ENCODE measurements around the gene AP2A2. TPM values are rescaled to one million over a fixed set of nuclear protein-coding genes. Genes with fewer than 3 reads are reported as not detected.

Gene AP2A2
- total RNA-seq, 1 donor: 50.7 TPM

- no peak overlapping the region for H3K27ac ChIP-seq (ENCODE audit: low read depth, low read length)
- H3K27me3 ChIP-seq (ENCODE audit: insufficient read depth, low read length): peaks cover 3% of the 10 kb centered on the region
- H2AFZ ChIP-seq (ENCODE audit: low read length): no peak overlapping the region
- no peak overlapping the region for H3K4me3 ChIP-seq (ENCODE audit: insufficient read depth, low read length)
- peaks cover 10% of the 10 kb centered on the region for H3K4me1 ChIP-seq (ENCODE audit: insufficient read depth, low read length)
- no peaks in the 10 kb centered on the region for H3K36me3 ChIP-seq (ENCODE audit: insufficient read depth, low read length)
- no peaks in the 10 kb centered on the region for H3K79me2 ChIP-seq (ENCODE audit: insufficient read depth, low read length)
- TF ChIP-seq CTCF (IDR thresholded peaks at IDR 0.05; ENCODE audit: extremely low read depth, low read depth, low read length): no peak
- H4K20me1 ChIP-seq (ENCODE audit: insufficient read depth, low read length): no peaks in the 10 kb centered on the region
- no peaks in the 10 kb centered on the region for H3K9me3 ChIP-seq (ENCODE audit: low read depth, low read length)
- DNase-seq (ENCODE audit: insufficient read length, low spot score, missing footprints): peak; percentile 70
- no peak overlapping the region for H3K4me2 ChIP-seq (ENCODE audit: insufficient read depth, low read length)
Observed at GRCh38 chr11:1055990-1056771, 130.5 kb downstream of the AP2A2 start.

- H3K4me2 ChIP-seq (ENCODE audit: insufficient read depth, low read length): no peak overlapping the region
- peaks cover 3% of the 10 kb centered on the region for H3K27me3 ChIP-seq (ENCODE audit: insufficient read depth, low read length)
- no peak for TF ChIP-seq CTCF (IDR thresholded peaks at IDR 0.05; ENCODE audit: extremely low read depth, low read depth, low read length)
- no peaks in the 10 kb centered on the region for H3K36me3 ChIP-seq (ENCODE audit: insufficient read depth, low read length)
- H2AFZ ChIP-seq (ENCODE audit: low read length): no peak overlapping the region
- H3K4me3 ChIP-seq (ENCODE audit: insufficient read depth, low read length): no peak overlapping the region
- no peak overlapping the region for H3K27ac ChIP-seq (ENCODE audit: low read depth, low read length)
- no peaks in the 10 kb centered on the region for H4K20me1 ChIP-seq (ENCODE audit: insufficient read depth, low read length)
- DNase-seq (ENCODE audit: insufficient read length, low spot score, missing footprints): peak; percentile 76
- H3K4me1 ChIP-seq (ENCODE audit: insufficient read depth, low read length): peaks cover 10% of the 10 kb centered on the region
- H3K79me2 ChIP-seq (ENCODE audit: insufficient read depth, low read length): no peaks in the 10 kb centered on the region
- H3K9me3 ChIP-seq (ENCODE audit: low read depth, low read length): no peaks in the 10 kb centered on the region
Observed at GRCh38 chr11:1057806-1058205, 132.1 kb downstream of the AP2A2 start.

- H3K79me2 ChIP-seq (ENCODE audit: insufficient read depth, low read length): no peaks in the 10 kb centered on the region
- no peaks in the 10 kb centered on the region for H3K27me3 ChIP-seq (ENCODE audit: insufficient read depth, low read length)
- no peaks in the 10 kb centered on the region for H3K36me3 ChIP-seq (ENCODE audit: insufficient read depth, low read length)
- no peak overlapping the region for H2AFZ ChIP-seq (ENCODE audit: low read length)
- peaks cover 10% of the 10 kb centered on the region for H3K4me1 ChIP-seq (ENCODE audit: insufficient read depth, low read length)
- no peaks in the 10 kb centered on the region for H3K9me3 ChIP-seq (ENCODE audit: low read depth, low read length)
- no peak overlapping the region for H3K4me3 ChIP-seq (ENCODE audit: insufficient read depth, low read length)
- H3K27ac ChIP-seq (ENCODE audit: low read depth, low read length): no peak overlapping the region
- no peak for TF ChIP-seq CTCF (IDR thresholded peaks at IDR 0.05; ENCODE audit: extremely low read depth, low read depth, low read length)
- no peaks in the 10 kb centered on the region for H4K20me1 ChIP-seq (ENCODE audit: insufficient read depth, low read length)
- no peak overlapping the region for H3K4me2 ChIP-seq (ENCODE audit: insufficient read depth, low read length)
- peak; percentile 36 for DNase-seq (ENCODE audit: insufficient read length, low spot score, missing footprints)
Observed at GRCh38 chr11:1059759-1060158, 134.1 kb downstream of the AP2A2 start.

- H3K36me3 ChIP-seq (ENCODE audit: insufficient read depth, low read length): no peaks in the 10 kb centered on the region
- no peak for TF ChIP-seq CTCF (IDR thresholded peaks at IDR 0.05; ENCODE audit: extremely low read depth, low read depth, low read length)
- no peaks in the 10 kb centered on the region for H3K27me3 ChIP-seq (ENCODE audit: insufficient read depth, low read length)
- H3K27ac ChIP-seq (ENCODE audit: low read depth, low read length): peak overlapping the region; percentile 28
- no peaks in the 10 kb centered on the region for H3K79me2 ChIP-seq (ENCODE audit: insufficient read depth, low read length)
- peaks cover 10% of the 10 kb centered on the region for H3K4me1 ChIP-seq (ENCODE audit: insufficient read depth, low read length)
- H3K9me3 ChIP-seq (ENCODE audit: low read depth, low read length): no peaks in the 10 kb centered on the region
- peak overlapping the region; percentile 59 for H2AFZ ChIP-seq (ENCODE audit: low read length)
- H3K4me2 ChIP-seq (ENCODE audit: insufficient read depth, low read length): peak overlapping the region; percentile 76
- peak overlapping the region; percentile 10 for H3K4me3 ChIP-seq (ENCODE audit: insufficient read depth, low read length)
- DNase-seq (ENCODE audit: insufficient read length, low spot score, missing footprints): peak; percentile 26
- H4K20me1 ChIP-seq (ENCODE audit: insufficient read depth, low read length): no peaks in the 10 kb centered on the region
Observed at GRCh38 chr11:1060410-1060809, 134.7 kb downstream of the AP2A2 start.
